Pancreas (tissue), 10 donors: Measurements from ENCODE around the gene DNASE1L2. TPM values are rescaled to one million over a fixed set of nuclear protein-coding genes. Genes with fewer than 3 reads are reported as not detected.

Source experiments
- ATAC-seq, 4 donors: fragments of 200-7000 bp; cut with Tn5 transposase; one replicate each; pipeline versions ENCODE4 v1.8.0 to v1.9.1; 2020; ENCODE audit warnings: mild to moderate bottlenecking in 4 of 4, moderate library complexity in 4 of 4
- DNase-seq, 6 donors: peaks; one replicate each; pipeline ENCODE4 v3.0.0-alpha.2; 2020
- FAIRE-seq: peaks from 2 replicates; lab custom pipeline; 2012; peaks lifted over from hg19 to GRCh38; lab: Jason Lieb, UNC
- H3K27ac ChIP-seq, 4 donors: fragments of 200-600 bp; sonication (generic); 1 replicate in 3 of 4; 2 replicates in 1 of 4; pipeline versions ENCODE4 v1.5.0 to v1.8.0; 2020
- H3K27me3 ChIP-seq, 4 donors: fragments of 200-600 bp; one replicate each; pipeline ENCODE4 v1.8.0; 2021
- H3K36me3 ChIP-seq, 3 donors: fragments of 200-600 bp; sonication (generic) in 1 of 3; one replicate each; pipeline versions ENCODE4 v1.5.0 to v1.8.0; 2020 to 2021
- H3K4me1 ChIP-seq, 3 donors: fragments of 200-600 bp; one replicate each; pipeline ENCODE4 v1.8.0; 2021
- H3K4me3 ChIP-seq, 4 donors: fragments of 200-600 bp; sonication (generic) in 2 of 4; one replicate each; pipeline versions ENCODE4 v1.5.0 to v1.8.0; 2020 to 2021
- H3K9me3 ChIP-seq, 4 donors: fragments of 200-600 bp; one replicate each; pipeline ENCODE4 v1.8.0; 2021
- CTCF ChIP-seq, 4 donors: fragments of 200-600 bp; sonication (generic) in 3 of 4; IDR thresholded peaks; one replicate each; pipeline versions ENCODE4 v1.5.0 to v1.8.0; 2021; ENCODE audit warnings: antibody characterized with exemption in 4 of 4
- WGBS, 2 donors: extraction: QIAGEN DNeasy Blood & Tissue Kit; methylation state at CpG; one replicate each; pipeline ENCODE4 v1.1.7; 2013; 5-methylcytosine and 5-hydroxymethylcytosine counted together
- intact Hi-C, 3 donors: fragments of 100-400 bp; cut with DNase I; formaldehyde crosslinking; loops; one replicate each; pipeline versions ENCODE4 v1.11.1 to v1.14.2; 2022
- polyA plus RNA-seq, 2 donors: library from polyadenylated mRNA; stranded (reverse); fragments of 200-250 nt; gene quantifications; one replicate each; pipeline ENCODE4 v1.2.3, GENCODE V29; 2013
- total RNA-seq, 6 donors: library from RNA; stranded (reverse); fragmentation: NEBNext Ultra II Directional in 4 of 6; extraction: Animal tissue kit (Norgen Biotek cat#: 25700) in 4 of 6; gene quantifications; one replicate each; pipeline versions ENCODE4 v1.2.1 to v1.2.4, GENCODE V29; 2021 to 2023
- donor health status: healthy with polysubstance abuse.
- donor health status: DM: no; HTN: no; CAD: no; lungs with moderate emphysema.
- donor health status: DM: no; HTN: no; CAD: no.
- donor health status: control.
- donor health status: control.
- donor health status: Bipolar disorder and iron deficiency.
- donor health status: DM: yes; HTN: yes; CAD: no.
- donor health status: DM: no; HTN: no; CAD: no.
- donor health status: DM: no; HTN: no; CAD: no.
- donor health status: DM: yes; HTN: yes; CAD: no.

Gene DNASE1L2
- total and polyA plus RNA-seq, 8 donors: 0.31 to 4.9 (median 0.82) TPM

- Histone ChIP-seq H3K36me3 (no peaks in the 10 kb centered on the region), H3K27me3 (no peaks in the 10 kb centered on the region), H3K4me3 (no peak overlapping the region), H3K4me1 (no peaks in the 10 kb centered on the region), H3K27ac (no peak overlapping the region), H3K9me3 (no peaks in the 10 kb centered on the region)
- intact Hi-C loops: no loop called here
- no peak for FAIRE-seq
- 83 to 94% methylated on average over 24 to 25 of the region's 25 CpGs for WGBS, 2 donors
- no peak for TF ChIP-seq CTCF (IDR thresholded peaks at IDR 0.05)
- no peak for ATAC-seq
- no peak for DNase-seq
Measured at GRCh38 chr16:2189252-2189893, 46.9 kb upstream of the DNASE1L2 start.

- 78 to 82% methylated on average over 24 of the region's 24 CpGs for WGBS, 2 donors
- Histone ChIP-seq H3K36me3 (no peaks in the 10 kb centered on the region), H3K9me3 (no peaks in the 10 kb centered on the region), H3K4me3 (no peak overlapping the region), H3K4me1 (no peaks in the 10 kb centered on the region), H3K27me3 (no peaks in the 10 kb centered on the region), H3K27ac (no peak overlapping the region)
- DNase-seq (no peak), FAIRE-seq (no peak), ATAC-seq (no peak)
- no peak for TF ChIP-seq CTCF (IDR thresholded peaks at IDR 0.05)
- intact Hi-C loops: loop anchor here in 1 of 3 donors (5.0 to 10.0 kb wide), 2 partner anchors 65 to 312 kb away; partner anchors contain the start of gene ECI1
Measured at GRCh38 chr16:2190002-2190658, 46.1 kb upstream of the DNASE1L2 start.

- peaks cover 5 to 7% (median 6%) of the 10 kb centered on the region in 3 donors for H3K4me1 ChIP-seq
- intact Hi-C loops: loop anchor here in 1 of 3 donors (5.0 to 10.0 kb wide), 2 partner anchors 64 to 311 kb away; partner anchors contain the start of gene ECI1
- ATAC-seq (no peak), FAIRE-seq (no peak), DNase-seq (no peak)
- WGBS, 2 donors: 79 to 84% methylated on average over 22 to 25 of the region's 25 CpGs
- no peaks in the 10 kb centered on the region for H3K9me3 ChIP-seq
- H3K27me3 ChIP-seq: no peaks in the 10 kb centered on the region
- no peak overlapping the region for H3K27ac ChIP-seq
- H3K4me3 ChIP-seq: no peak overlapping the region
- H3K36me3 ChIP-seq: no peaks in the 10 kb centered on the region
- no peak for TF ChIP-seq CTCF (IDR thresholded peaks at IDR 0.05)
Measured at GRCh38 chr16:2190659-2191445, 45.4 kb upstream of the DNASE1L2 start.

GRCh38 chr16:2191446-2191706 lies 44.9 kb upstream of the DNASE1L2 start:
- Histone ChIP-seq H3K4me3 (no peak overlapping the region), H3K36me3 (no peaks in the 10 kb centered on the region), H3K27ac (no peak overlapping the region), H3K27me3 (no peaks in the 10 kb centered on the region), H3K4me1 (peaks cover 5 to 7% (median 7%) of the 10 kb centered on the region in 3 donors), H3K9me3 (no peaks in the 10 kb centered on the region)
- TF ChIP-seq CTCF (IDR thresholded peaks at IDR 0.05): no peak
- 87 to 91% methylated on average over 11 of the region's 11 CpGs for WGBS, 2 donors
- ATAC-seq: no peak
- intact Hi-C loops: loop anchor here in 1 of 3 donors (5.0 to 10.0 kb wide), 2 partner anchors 63 to 311 kb away; partner anchors contain the start of gene ECI1
- no peak for DNase-seq
- no peak for FAIRE-seq
